Upper lobe of left lung (tissue), 4 donors: Measurements from ENCODE around the gene RGS7.

Source experiments
- CTCF ChIP-seq, 6 experiments: fragments of 450-650 bp in 4 of 6; fragments of 200-600 bp in 2 of 6; sonication (generic) in 2 of 6; IDR thresholded peaks; one replicate each; pipeline ENCODE4 v1.5.1; 2016 to 2019; ENCODE audit warnings: antibody characterized with exemption in 6 of 6
- EP300 ChIP-seq, 4 donors: sonication (generic); formaldehyde crosslinking; IDR thresholded peaks; one replicate each; pipeline ENCODE4 v1.5.1; 2017; ENCODE audit warnings: antibody characterized with exemption in 4 of 4, control low read depth in 2 of 4
- POLR2A ChIP-seq, 4 donors: fragments of 450-650 bp; IDR thresholded peaks; one replicate each; pipeline ENCODE4 v1.5.1; 2016 to 2017; ENCODE audit warnings: antibody characterized with exemption in 4 of 4, mild to moderate bottlenecking in 2 of 4
- POLR2AphosphoS5 ChIP-seq, 2 donors: sonication (generic); formaldehyde crosslinking; IDR thresholded peaks; one replicate each; pipeline ENCODE4 v1.5.1; 2017; ENCODE audit warnings: antibody characterized with exemption in 2 of 2

GRCh38 chr1:240766831-240767230 lies 590.2 kb downstream of the RGS7 start:
- no peak for TF ChIP-seq POLR2A (IDR thresholded peaks at IDR 0.05)
- no peak for TF ChIP-seq CTCF (IDR thresholded peaks at IDR 0.05)
- no peak for TF ChIP-seq EP300 (IDR thresholded peaks at IDR 0.05)
- TF ChIP-seq POLR2AphosphoS5 (IDR thresholded peaks at IDR 0.05) = no peak
